Measurements from ENCODE around the gene LINC01488.

DNA sequence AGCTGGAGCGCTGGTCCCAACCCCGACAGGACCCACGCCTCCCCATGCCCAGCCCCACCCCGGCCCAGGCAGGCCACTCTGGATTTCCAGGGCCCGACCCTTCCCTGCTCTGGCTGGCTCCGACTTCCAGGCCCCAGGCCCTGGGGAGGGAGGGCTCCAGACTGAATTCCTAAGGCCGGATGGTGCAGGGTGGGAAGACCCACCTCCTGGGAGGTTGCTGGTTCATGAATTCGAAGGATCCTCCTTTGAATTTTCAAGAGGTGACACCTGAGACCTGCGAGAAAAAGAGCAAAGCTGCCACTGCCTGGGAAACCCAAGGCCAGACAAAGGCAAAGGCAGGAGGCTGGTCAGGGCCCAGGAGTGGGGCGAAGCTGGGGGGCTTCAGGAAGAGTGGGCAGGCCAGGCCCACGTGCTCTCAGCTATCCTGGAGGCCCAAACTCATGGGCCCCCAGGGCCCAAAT lies 47.0 kb upstream of the LINC01488 start:
- TF ChIP-seq, protein P1, sequence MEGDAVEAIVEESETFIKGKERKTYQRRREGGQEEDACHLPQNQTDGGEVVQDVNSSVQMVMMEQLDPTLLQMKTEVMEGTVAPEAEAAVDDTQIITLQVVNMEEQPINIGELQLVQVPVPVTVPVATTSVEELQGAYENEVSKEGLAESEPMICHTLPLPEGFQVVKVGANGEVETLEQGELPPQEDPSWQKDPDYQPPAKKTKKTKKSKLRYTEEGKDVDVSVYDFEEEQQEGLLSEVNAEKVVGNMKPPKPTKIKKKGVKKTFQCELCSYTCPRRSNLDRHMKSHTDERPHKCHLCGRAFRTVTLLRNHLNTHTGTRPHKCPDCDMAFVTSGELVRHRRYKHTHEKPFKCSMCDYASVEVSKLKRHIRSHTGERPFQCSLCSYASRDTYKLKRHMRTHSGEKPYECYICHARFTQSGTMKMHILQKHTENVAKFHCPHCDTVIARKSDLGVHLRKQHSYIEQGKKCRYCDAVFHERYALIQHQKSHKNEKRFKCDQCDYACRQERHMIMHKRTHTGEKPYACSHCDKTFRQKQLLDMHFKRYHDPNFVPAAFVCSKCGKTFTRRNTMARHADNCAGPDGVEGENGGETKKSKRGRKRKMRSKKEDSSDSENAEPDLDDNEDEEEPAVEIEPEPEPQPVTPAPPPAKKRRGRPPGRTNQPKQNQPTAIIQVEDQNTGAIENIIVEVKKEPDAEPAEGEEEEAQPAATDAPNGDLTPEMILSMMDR (IDR thresholded peaks at IDR 0.05; ENCODE audit: low read depth, low read length, poor library complexity, severe bottlenecking), result no peak
- no peak for TF ChIP-seq EZH2phosphoT487 (IDR thresholded peaks at IDR 0.05; ENCODE audit: borderline replicate concordance, low read length)

Measured in DOHH2 (cell line).